HEK293T (cell line): ENCODE data around the gene WNT5A.

Experiments
- CTCF ChIA-PET: fragments of 350-600 bp; formaldehyde crosslinking; extraction: SDS; loops from one replicate; lab custom pipeline; 2021; ENCODE audit warnings: antibody characterized with exemption, inconsistent platforms; lab: Yijun Ruan, JAX
- POLR2A ChIA-PET: fragments of 350-600 bp; formaldehyde crosslinking; extraction: SDS; loops from one replicate; lab custom pipeline; 2020; ENCODE audit warnings: antibody characterized with exemption, inconsistent platforms; lab: Yijun Ruan, JAX
- DNase-seq: peaks from one replicate; pipeline ENCODE4 v3.0.0; 2012; ENCODE audit warnings: mixed read lengths; ENCODE audit errors: extremely low spot score
- ARNT ChIP-seq: fragments of 450-650 bp; IDR thresholded peaks from 2 replicates; pipeline ENCODE4 v1.6.1; 2017; ENCODE audit warnings: mild to moderate bottlenecking
- BHLHE40 ChIP-seq: fragments of 450-650 bp; IDR thresholded peaks from 2 replicates; pipeline ENCODE4 v1.6.1; 2016; ENCODE audit warnings: mild to moderate bottlenecking, moderate library complexity, borderline replicate concordance
- CTBP1 ChIP-seq: fragments of 450-650 bp; IDR thresholded peaks from 2 replicates; pipeline ENCODE4 v1.6.1; 2016; ENCODE audit warnings: borderline replicate concordance
- ELF4 ChIP-seq: fragments of 450-650 bp; IDR thresholded peaks from 2 replicates; pipeline ENCODE4 v1.6.1; 2017; ENCODE audit warnings: antibody characterized with exemption
- FOXA1 ChIP-seq: fragments of 450-650 bp; IDR thresholded peaks from 2 replicates; pipeline ENCODE4 v1.6.1; 2016; ENCODE audit warnings: mild to moderate bottlenecking
- FOXK2 ChIP-seq: fragments of 450-650 bp; IDR thresholded peaks from 2 replicates; pipeline ENCODE4 v1.6.1; 2016; ENCODE audit warnings: mild to moderate bottlenecking
- FOXM1 ChIP-seq: fragments of 450-650 bp; IDR thresholded peaks from 2 replicates; pipeline ENCODE4 v1.6.1; 2017; ENCODE audit warnings: mild to moderate bottlenecking, borderline replicate concordance
- HDGF ChIP-seq: fragments of 450-650 bp; IDR thresholded peaks from 2 replicates; pipeline ENCODE4 v1.6.1; 2017; ENCODE audit warnings: antibody characterized with exemption, borderline replicate concordance
- L3MBTL2 ChIP-seq: fragments of 450-650 bp; conservative IDR thresholded peaks from 2 replicates; pipeline ENCODE4 v1.6.1; 2016; ENCODE audit warnings: mild to moderate bottlenecking
- LEF1 ChIP-seq: fragments of 450-650 bp; IDR thresholded peaks from 2 replicates; pipeline ENCODE4 v1.6.1; 2017; ENCODE audit warnings: mild to moderate bottlenecking, borderline replicate concordance
- NFRKB ChIP-seq: fragments of 450-650 bp; IDR thresholded peaks from 2 replicates; pipeline ENCODE4 v1.6.1; 2016; ENCODE audit warnings: mild to moderate bottlenecking, moderate library complexity
- SP1 ChIP-seq: fragments of 450-650 bp; IDR thresholded peaks from 2 replicates; pipeline ENCODE4 v1.6.1; 2017
- SUZ12 ChIP-seq: fragments of 450-650 bp; IDR thresholded peaks from 2 replicates; pipeline ENCODE4 v1.6.1; 2016; ENCODE audit warnings: mild to moderate bottlenecking
- TARDBP ChIP-seq: fragments of 450-650 bp; IDR thresholded peaks from 2 replicates; pipeline ENCODE4 v1.6.1; 2016
- ZNF384 ChIP-seq: fragments of 450-650 bp; IDR thresholded peaks from 2 replicates; pipeline ENCODE4 v1.6.1; 2016
- TF ChIP-seq, protein P1 (sequence below): fragments of 450-650 bp; IDR thresholded peaks from 2 replicates; pipeline ENCODE4 v1.6.1; 2016

Gene WNT5A

DNA sequence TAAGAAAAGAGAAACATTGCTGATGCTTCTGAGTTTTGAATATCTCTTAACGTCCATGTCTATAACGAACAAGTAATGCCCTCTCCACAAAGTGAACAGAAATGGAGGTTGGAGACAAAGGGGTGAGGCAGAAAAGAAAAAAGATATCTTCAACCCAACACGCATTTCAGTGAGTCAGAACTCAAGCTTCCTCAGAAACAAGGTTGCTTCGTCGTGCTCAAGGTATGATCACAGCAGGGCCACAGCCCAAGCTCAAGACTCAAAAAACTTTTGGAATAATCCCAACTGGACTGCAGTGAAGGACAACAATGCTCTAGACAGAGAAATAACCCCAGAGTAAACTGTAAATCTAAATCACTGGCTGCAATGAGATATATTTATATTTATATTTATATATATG is 18.9 kb downstream of the WNT5A start:
- ChIA-PET POLR2A (no interaction called here), CTCF (interaction anchor here (0.7 kb wide), 1 partner anchor 8 kb away, joined by 4 read pairs; no protein-coding TSS in a partner anchor)
- TF ChIP-seq FOXA1: no peak
- no peak for TF ChIP-seq FOXK2
- no peak for TF ChIP-seq L3MBTL2
- no peak for TF ChIP-seq FOXM1
- no peak for DNase-seq

DNA sequence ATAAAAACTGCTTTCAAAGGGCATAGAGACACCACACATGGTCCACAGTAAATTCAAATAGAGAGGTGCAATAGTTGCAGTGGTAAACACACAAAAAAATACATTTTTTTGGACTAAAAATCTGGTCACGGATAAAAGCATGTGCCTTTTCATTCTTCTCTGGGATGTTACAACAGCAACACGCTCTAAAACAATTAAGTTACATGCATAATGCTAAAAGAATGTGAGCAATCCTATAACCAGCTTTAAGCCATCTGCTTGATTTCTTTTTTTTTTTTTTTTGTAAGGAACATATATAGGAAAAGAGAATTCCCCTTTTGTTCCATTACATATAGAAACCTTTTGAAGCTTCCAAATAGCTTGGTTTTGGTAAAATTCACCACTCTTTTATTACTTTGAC is 20.0 kb downstream of the WNT5A start:
- DNase-seq: no peak
- ChIA-PET CTCF (no interaction called here), POLR2A (no interaction called here)
- TF ChIP-seq BHLHE40 (no peak), FOXM1 (no peak), SP1 (no peak), ARNT (no peak), TARDBP (no peak), NFRKB (no peak), FOXK2 (no peak), ZNF384 (no peak), LEF1 (no peak)
- TF ChIP-seq, protein P1, sequence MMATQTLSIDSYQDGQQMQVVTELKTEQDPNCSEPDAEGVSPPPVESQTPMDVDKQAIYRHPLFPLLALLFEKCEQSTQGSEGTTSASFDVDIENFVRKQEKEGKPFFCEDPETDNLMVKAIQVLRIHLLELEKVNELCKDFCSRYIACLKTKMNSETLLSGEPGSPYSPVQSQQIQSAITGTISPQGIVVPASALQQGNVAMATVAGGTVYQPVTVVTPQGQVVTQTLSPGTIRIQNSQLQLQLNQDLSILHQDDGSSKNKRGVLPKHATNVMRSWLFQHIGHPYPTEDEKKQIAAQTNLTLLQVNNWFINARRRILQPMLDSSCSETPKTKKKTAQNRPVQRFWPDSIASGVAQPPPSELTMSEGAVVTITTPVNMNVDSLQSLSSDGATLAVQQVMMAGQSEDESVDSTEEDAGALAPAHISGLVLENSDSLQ: no peak

DNA sequence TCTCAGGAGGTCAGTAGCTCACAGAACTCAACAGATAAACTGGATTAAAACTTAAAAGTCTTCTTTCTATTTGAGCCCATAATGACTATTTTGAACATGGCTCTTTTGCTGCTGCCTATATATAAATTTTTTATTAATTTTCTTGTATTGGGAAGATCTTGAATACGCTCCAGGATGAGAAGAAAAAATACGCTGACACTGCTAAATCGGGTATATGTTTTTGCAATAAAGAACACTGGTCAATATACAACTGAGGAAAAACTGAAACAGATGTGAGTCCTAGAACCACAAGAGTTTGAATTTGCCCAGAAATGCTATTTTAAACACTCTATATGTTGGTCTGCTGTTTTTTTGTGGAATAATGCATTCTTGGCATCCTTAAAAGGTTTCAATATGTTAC is 20.6 kb downstream of the WNT5A start:
- ChIA-PET POLR2A (no interaction called here), CTCF (no interaction called here)
- no peak for DNase-seq
- no peak for TF ChIP-seq HDGF
- TF ChIP-seq BHLHE40: no peak
- TF ChIP-seq FOXM1: no peak
- no peak for TF ChIP-seq ELF4
- no peak for TF ChIP-seq SP1
- TF ChIP-seq L3MBTL2: no peak
- no peak for TF ChIP-seq FOXA1
- TF ChIP-seq FOXK2: no peak
- no peak for TF ChIP-seq ARNT
- no peak for TF ChIP-seq TARDBP
- TF ChIP-seq SUZ12: no peak

DNA sequence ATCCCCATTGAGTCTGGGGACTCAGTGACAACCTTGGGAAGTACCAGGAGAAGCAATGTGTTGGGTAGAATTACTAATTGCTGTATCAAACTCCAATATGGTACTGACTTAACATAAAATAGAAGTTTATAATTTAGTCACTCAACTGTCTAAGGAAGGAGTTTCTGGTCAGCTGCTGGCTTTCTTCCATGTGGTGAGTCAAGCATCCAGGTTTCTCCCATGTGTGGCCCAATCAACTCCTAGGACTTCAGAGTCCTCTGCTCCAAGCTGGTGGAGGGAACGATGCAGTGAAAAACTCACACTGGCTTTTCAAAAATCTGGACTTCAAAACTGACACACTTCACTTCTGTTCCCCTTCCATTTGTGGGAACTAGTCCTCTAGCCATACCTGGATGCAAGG is 25.2 kb downstream of the WNT5A start:
- CTCF ChIA-PET: interaction anchor here (0.7 kb wide), 1 partner anchor 336 kb away, joined by 4 read pairs; no protein-coding TSS in a partner anchor
- POLR2A ChIA-PET: no interaction called here
- TF ChIP-seq LEF1: no peak
- TF ChIP-seq, protein P1: no peak
- no peak for TF ChIP-seq ELF4
- TF ChIP-seq TARDBP: no peak
- no peak for TF ChIP-seq BHLHE40
- no peak for TF ChIP-seq CTBP1
- TF ChIP-seq SUZ12: no peak
- TF ChIP-seq SP1: no peak
- no peak for TF ChIP-seq FOXM1
- no peak for TF ChIP-seq NFRKB
- TF ChIP-seq FOXA1: no peak
- TF ChIP-seq FOXK2: no peak
- no peak for TF ChIP-seq HDGF
- TF ChIP-seq L3MBTL2: no peak
- TF ChIP-seq ZNF384: no peak
- no peak for TF ChIP-seq ARNT
- DNase-seq: no peak

DNA sequence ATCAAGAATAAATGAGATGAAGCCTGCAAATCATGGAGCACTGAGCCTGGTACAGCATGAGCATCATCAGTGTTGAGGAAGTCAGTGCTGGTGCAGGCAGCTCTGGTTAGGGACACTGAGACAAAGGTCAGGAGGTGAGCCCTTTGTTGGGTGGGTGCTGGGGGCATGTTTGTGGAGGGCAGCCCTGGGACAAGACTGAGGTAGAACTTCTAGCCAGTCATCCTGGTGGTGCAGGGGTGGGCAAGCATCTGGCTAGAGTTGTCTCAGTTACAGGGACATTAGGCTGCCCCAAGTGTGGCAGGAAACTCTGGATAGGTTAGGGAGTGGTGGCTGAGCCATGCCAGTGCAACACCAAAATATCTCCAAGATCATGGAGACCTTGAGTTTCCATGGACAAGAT is 27.3 kb downstream of the WNT5A start:
- ChIA-PET CTCF (interaction anchor here (0.6 kb wide), 1 partner anchor 9 kb away, joined by 4 read pairs; no protein-coding TSS in a partner anchor), POLR2A (no interaction called here)
- TF ChIP-seq, protein P1: no peak
- TF ChIP-seq TARDBP (no peak), L3MBTL2 (no peak), FOXK2 (no peak), SP1 (no peak), FOXM1 (no peak), ELF4 (no peak), CTBP1 (no peak), BHLHE40 (no peak), FOXA1 (no peak)
- no peak for DNase-seq

DNA sequence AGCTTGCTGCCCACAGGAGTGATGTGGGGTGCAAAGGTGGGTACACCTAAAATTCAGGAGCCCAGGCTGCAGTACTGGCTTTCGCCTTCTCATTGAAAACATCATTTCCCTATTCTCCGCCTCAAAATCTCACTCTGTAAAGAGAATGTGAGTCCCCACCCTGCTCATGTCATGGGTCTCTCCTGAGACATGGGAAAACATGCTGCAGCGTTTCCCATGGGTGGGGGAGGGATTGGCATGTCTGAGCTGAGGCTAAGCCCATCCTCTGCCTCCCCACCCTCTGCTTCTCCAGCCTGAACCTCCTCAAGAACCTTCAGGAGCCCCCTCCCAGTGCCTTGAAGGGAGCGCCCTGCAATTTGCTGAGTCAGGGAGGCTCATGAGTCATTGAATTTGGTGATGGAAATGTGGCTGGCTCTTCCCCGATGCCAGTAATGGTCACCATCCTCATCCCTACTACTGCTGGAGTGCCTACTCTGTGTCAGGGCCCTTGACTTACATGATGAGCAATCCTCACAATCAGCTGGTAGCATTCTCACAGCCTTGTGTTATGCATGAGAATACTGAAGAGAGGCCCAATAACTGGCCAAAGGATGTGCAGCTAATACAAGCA is 28.8 kb downstream of the WNT5A start:
- ChIA-PET POLR2A (no interaction called here), CTCF (interaction anchor here (0.6 kb wide), 1 partner anchor 656 kb away, joined by 4 read pairs; no protein-coding TSS in a partner anchor)
- TF ChIP-seq ELF4: no peak
- no peak for TF ChIP-seq FOXK2
- no peak for TF ChIP-seq TARDBP
- no peak for TF ChIP-seq HDGF
- no peak for TF ChIP-seq BHLHE40
- TF ChIP-seq SUZ12: no peak
- TF ChIP-seq, protein P1: no peak
- no peak for TF ChIP-seq L3MBTL2
- TF ChIP-seq LEF1: no peak
- no peak for TF ChIP-seq ARNT
- TF ChIP-seq NFRKB: no peak
- no peak for TF ChIP-seq CTBP1
- TF ChIP-seq SP1: no peak
- no peak for TF ChIP-seq ZNF384
- no peak for TF ChIP-seq FOXM1
- TF ChIP-seq FOXA1: no peak
- DNase-seq: no peak
